ENCODE results near the gene CADM4. TPM values are rescaled to one million over a fixed set of nuclear protein-coding genes. Genes with fewer than 3 reads are reported as not detected.

CADM4 gene
- total RNA-seq, 2 donors from 2014 or later = 0.28 to 0.74 TPM

DNA sequence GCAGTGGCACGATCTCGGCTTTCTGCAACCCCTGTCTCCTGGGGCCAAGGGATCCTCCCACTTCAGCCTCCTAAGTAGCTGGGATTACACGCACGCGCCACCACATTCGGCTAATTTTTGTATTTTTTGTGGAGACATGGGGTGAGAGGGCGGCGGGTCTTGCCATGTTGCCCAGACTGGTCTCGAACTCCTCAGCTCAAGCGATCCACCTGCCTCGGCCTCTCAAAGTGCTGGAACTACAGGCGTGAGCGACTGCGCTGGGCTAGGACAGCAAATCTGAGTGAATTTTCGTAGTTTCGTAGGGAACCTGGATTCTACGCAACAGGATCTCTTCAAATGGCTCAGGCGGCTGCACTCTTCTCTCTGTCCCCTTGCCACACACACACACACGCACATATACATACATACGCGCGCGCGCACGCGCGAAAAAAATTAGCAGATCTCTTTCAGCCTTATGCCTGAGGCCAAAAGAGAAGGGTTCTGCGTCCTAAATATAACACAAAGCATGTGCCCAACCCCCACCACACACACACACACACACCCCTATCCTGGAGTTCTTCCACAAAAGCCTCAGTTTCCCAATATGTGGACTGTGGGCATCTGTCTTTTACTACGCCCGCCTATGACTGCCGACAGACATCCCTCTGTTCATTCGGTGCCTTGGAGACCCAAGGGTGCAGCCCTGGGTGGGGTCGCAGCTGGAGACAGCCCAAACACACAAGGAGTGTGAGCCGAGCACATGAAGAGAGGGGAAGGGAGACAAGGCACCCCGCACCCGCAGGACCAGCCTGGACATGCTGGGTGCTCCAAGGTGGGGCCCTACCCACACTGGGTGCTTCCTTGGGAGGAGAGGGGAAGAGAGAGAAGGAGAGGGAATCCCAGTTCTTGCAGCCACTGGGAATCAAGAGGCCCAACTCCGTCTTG lies 63.4 kb downstream of the CADM4 start:
- H3K9me3 Mint-ChIP-seq = no peaks in the 10 kb centered on the region
- H3K27me3 Mint-ChIP-seq (ENCODE audit: low read depth) = no peaks in the 10 kb centered on the region
- H3K4me1 Mint-ChIP-seq (ENCODE audit: low read depth) = peaks cover 55% of the 10 kb centered on the region
- H3K27ac Mint-ChIP-seq = no peak overlapping the region
- H3K36me3 Mint-ChIP-seq (ENCODE audit: insufficient read depth in 2 of 2) = peaks cover 3 to 4% of the 10 kb centered on the region in 2 donors
- peak in 1 of 2 donors; percentile 1 for ATAC-seq (replicated peaks in 1 of 2)
- no peak for DNase-seq
- peak overlapping the region; percentile 73 to 98 for H3K4me3 Mint-ChIP-seq

DNA sequence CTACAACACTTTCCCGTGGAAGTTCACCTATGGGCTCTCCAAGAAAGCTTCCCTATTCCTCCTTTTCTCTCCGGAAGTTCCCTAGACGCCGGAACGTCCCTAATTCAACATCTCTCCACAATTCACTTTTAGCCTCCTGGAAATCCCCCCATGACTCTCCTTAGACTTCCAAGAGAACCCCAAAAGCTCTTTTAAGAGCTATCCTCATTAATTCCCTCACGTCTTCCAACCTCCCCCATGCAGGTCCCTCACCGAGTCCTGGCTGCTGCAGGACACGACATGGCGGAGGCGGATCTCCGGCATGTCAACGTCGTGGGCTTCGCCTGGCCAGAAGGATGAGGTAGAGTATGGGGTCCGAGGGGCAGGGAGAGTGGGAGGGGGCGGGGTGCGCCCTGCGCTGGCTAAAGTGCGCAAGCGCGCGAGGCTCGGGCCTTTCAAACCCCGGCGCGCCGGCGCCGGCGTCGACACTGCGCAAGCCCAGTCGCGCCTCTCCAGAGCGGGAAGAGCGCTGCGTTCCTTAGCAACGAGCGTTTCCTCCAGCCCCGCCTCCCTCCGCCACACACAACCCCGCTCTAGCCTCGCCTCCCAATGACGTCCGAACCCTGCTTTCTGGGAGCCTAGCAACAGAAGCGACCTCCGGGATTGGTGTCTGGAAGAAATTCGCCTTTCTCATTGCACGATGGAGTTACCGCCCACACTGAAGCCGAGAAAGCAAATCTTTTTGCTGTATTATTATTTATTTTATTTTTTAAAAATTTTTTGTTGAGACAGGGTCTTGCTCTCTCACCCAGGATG lies 64.3 kb downstream of the CADM4 start, which contains the start of the genes PINLYP and XRCC1:
Gene PINLYP, plus strand, starts transcription at position 646 of the 795 bp plus-strand sequence. CDS start 1,391 bp downstream, outside the sequence.
Gene XRCC1, minus strand, starts transcription at position 372 of the 795 bp plus-strand sequence. Its CDS starts 69 bp downstream, at position 303.
- Mint-ChIP-seq H3K4me1 (ENCODE audit: low read depth) (peaks cover 61% of the 10 kb centered on the region), H3K36me3 (ENCODE audit: insufficient read depth in 2 of 2) (peaks cover 3 to 4% of the 10 kb centered on the region in 2 donors), H3K27ac (peak within 1 kb of the TSS; percentile 95), H3K9me3 (no peaks in the 10 kb centered on the region), H3K27me3 (ENCODE audit: low read depth) (no peaks in the 10 kb centered on the region), H3K4me3 (peak within 1 kb of the TSS; percentile 98 to 99)
- peak; percentile 99 to 100 for ATAC-seq (replicated peaks in 1 of 2)
- peak; percentile 95 to 97 for DNase-seq

DNA sequence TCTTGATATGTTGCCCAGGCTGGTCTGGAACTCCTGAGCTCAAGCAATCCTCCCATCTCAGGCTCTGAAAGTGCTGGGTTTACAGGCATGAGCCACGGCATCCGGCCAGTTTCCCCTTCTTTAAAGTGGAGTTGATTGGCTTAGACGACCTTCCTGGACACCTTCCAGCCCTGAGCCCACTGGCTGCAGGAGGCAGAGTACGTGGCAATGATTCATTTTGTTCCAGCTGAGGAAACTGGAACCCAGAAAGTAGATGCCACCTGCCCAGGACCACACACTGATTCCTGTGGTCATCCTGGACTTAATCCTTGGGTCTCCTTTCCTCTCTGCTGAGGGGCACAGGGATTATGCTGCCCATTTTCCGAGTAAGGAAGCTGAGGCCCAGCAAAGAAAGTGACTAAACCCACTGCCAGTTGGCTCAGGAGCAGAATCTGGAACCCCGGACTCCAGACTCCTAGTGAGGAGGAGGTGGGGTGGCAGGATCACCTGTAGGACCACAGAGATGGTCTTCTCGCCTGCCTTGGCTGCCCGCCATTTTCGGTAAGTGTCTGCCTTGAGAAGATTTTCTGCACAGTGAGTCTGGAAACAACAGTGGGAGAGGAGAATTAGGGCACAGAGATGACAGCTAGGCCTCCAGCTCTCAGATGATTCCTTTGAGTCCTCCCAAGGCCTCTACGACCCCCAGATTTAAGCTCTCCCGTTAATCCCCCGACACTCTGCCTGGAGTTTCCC lies 65.1 kb downstream of the CADM4 start:
- Mint-ChIP-seq H3K4me3 (peak overlapping the region; percentile 98 to 99), H3K27me3 (ENCODE audit: low read depth) (no peaks in the 10 kb centered on the region), H3K9me3 (no peaks in the 10 kb centered on the region), H3K36me3 (ENCODE audit: insufficient read depth in 2 of 2) (peaks cover 0 to 4% of the 10 kb centered on the region in 2 donors), H3K4me1 (ENCODE audit: low read depth) (peaks cover 61% of the 10 kb centered on the region), H3K27ac (peak overlapping the region; percentile 95)
- DNase-seq (no peak), ATAC-seq (replicated peaks in 1 of 2) (no peak)

Other genes with a start within 250 kb of the CADM4 start
- not detected for gene TEX101, start 225.0 kb downstream of the CADM4 start, total RNA-seq
- 1 to 10 TPM; 3.1 to 4.1 TPM for gene LYPD3, start 174.2 kb downstream of the CADM4 start, total RNA-seq
- gene PHLDB3, start 135.1 kb downstream of the CADM4 start, total RNA-seq = 10 to 100 TPM; 22.4 to 26.1 TPM
- 100 to 1,000 TPM; 101 to 125 TPM for gene ETHE1, start 112.6 kb downstream of the CADM4 start, total RNA-seq
- 1 to 10 TPM; 3.2 to 4.3 TPM for gene ZNF575, start 106.7 kb downstream of the CADM4 start, total RNA-seq
- 10 to 100 TPM; 58.4 to 66.7 TPM for gene XRCC1, start 64.3 kb downstream of the CADM4 start, total RNA-seq
- 10 to 100 TPM in 1 of 2 donors, 1 to 10 TPM in 1; 8.9 to 18.1 TPM for gene PINLYP, start 64.0 kb downstream of the CADM4 start, total RNA-seq
- gene IRGQ, start 43.7 kb downstream of the CADM4 start, total RNA-seq = 10 to 100 TPM; 13.6 to 16.6 TPM
- 10 to 100 TPM; 10.0 to 11.8 TPM for gene ZNF576, start 43.3 kb downstream of the CADM4 start, total RNA-seq
- 1 to 10 TPM; 1.1 to 1.7 TPM for gene SRRM5, start 27.8 kb downstream of the CADM4 start, total RNA-seq
- gene ZNF428, start 20.2 kb downstream of the CADM4 start, total RNA-seq = 10 to 100 TPM; 17.2 to 25.6 TPM
- 10 to 100 TPM in 1 of 2 donors, 1 to 10 TPM in 1; 9.9 to 10.4 TPM for gene PLAUR, start 30.3 kb upstream of the CADM4 start, total RNA-seq
- gene IRGC, start 76.2 kb upstream of the CADM4 start, total RNA-seq = not detected
- gene SMG9, start 115.1 kb upstream of the CADM4 start, total RNA-seq = 10 to 100 TPM; 85.3 to 96.4 TPM
- 100 to 1,000 TPM in 1 of 2 donors, 10 to 100 TPM in 1; 91.6 to 118 TPM for gene KCNN4, start 141.1 kb upstream of the CADM4 start, total RNA-seq
- gene LYPD5, start 162.6 kb upstream of the CADM4 start, total RNA-seq = 1 to 10 TPM in 1 of 2 donors, under 1 TPM in 1; 0.21 to 1.1 TPM
- 1 to 10 TPM; 6.9 to 7.3 TPM for gene ZNF283, start 187.5 kb upstream of the CADM4 start, total RNA-seq
- gene ZNF404, start 244.1 kb upstream of the CADM4 start, total RNA-seq = 1 to 10 TPM; 1.6 to 3.3 TPM

Data from activated T-cell treated with anti-CD3 and anti-CD28 coated beads, Interleukin-2, amount 50 U/mL, for 72 hours (primary cell).